A673 (cell line): ENCODE results near the gene CD164.

ENCODE experiments used
- EZH2 ChIP-seq: fragments of 200-600 bp; sonication (generic); IDR thresholded peaks from 2 replicates; pipeline ENCODE4 v1.6.1; 2017; ENCODE audit warnings: borderline replicate concordance, low read depth, mild to moderate bottlenecking, mixed read lengths, antibody characterized with exemption, low read length; ENCODE audit not compliant: poor library complexity, severe bottlenecking
- TF ChIP-seq, protein P1 (sequence below): fragments of 300-800, 200-600 bp; sonication (generic); conservative IDR thresholded peaks from 2 replicates; pipeline ENCODE4 v1.5.1; 2017; ENCODE audit warnings: low read depth, mild to moderate bottlenecking, antibody characterized with exemption, low read length, moderate library complexity, mixed read lengths

DNA sequence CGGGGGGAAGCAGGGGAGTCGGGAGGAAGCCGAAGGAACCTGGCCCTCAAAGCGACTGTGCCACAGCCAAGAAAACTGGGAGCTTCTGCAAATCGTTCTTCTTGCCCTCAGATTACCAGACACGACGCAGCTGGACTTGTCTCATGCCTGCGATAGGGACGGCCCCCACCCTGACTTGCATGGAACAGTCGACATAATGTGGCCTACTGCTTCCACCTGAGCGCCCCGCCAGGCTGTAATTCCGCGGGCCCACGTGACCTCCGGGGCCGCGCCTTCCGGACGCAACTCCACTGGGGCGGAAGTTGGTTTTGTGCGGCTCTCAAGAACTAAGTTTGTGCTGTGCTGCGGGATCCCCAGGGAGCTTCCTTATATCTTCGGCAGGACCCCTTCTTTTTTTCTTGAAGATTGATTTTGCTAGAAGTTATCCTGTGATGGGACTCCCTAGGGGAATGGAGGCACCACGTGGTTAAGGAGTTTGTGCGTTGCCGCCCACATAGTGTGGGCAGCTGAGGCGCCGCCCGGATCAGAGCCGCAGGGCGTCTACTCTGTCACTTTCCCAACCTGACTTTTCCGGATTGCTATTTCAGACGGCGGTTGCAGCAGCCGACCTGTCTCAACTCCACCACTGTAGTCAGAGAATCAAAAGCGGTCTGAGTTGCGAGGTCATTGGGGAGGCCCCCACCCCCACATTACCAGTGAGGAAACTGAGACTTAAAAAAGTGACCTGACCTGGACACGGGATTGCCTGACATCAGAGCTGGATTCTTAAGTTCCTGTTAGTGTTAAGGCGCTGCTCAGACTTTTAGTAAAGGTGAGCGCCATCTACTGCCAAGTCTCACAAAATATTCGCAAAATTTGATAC lies 540 bp upstream of the CD164 start:
- TF ChIP-seq, protein P1, sequence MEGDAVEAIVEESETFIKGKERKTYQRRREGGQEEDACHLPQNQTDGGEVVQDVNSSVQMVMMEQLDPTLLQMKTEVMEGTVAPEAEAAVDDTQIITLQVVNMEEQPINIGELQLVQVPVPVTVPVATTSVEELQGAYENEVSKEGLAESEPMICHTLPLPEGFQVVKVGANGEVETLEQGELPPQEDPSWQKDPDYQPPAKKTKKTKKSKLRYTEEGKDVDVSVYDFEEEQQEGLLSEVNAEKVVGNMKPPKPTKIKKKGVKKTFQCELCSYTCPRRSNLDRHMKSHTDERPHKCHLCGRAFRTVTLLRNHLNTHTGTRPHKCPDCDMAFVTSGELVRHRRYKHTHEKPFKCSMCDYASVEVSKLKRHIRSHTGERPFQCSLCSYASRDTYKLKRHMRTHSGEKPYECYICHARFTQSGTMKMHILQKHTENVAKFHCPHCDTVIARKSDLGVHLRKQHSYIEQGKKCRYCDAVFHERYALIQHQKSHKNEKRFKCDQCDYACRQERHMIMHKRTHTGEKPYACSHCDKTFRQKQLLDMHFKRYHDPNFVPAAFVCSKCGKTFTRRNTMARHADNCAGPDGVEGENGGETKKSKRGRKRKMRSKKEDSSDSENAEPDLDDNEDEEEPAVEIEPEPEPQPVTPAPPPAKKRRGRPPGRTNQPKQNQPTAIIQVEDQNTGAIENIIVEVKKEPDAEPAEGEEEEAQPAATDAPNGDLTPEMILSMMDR = peak; percentile 73
- no peak for TF ChIP-seq EZH2
